HG03342 (cell line): ENCODE data around the gene CEP72.

Experiments
- ATAC-seq: cut with Tn5 transposase; IDR thresholded peaks from one replicate; pipeline ENCODE4 v1.9.1; 2021; ENCODE audit warnings: mild to moderate bottlenecking, moderate library complexity; ENCODE audit not compliant: unreplicated experiment

CEP72 gene

DNA sequence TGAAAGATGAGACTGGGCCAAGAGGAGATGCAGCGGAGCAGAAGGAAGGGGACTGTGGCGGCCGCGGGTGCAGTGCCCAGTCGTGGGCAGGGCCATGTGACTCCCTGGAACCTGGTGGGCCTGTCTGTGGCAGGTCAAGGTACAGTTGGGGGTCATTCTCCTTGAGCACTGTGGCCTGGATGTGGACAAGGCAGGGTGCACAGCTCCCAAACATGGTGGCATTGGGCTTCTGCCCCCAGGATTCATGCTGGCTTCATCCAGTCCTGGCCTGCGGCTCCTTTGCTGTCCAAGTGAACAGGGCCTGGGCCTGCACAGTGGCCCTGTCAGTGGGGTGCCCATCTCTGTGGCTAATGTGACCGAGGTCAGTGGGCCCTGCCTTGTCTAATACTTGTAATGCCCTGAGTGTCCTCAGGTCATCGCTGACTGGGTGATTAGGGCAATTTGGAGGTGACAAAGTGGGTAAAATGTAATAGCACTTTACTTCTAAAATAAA is 39.9 kb downstream of the CEP72 start:
- ATAC-seq = no peak

DNA sequence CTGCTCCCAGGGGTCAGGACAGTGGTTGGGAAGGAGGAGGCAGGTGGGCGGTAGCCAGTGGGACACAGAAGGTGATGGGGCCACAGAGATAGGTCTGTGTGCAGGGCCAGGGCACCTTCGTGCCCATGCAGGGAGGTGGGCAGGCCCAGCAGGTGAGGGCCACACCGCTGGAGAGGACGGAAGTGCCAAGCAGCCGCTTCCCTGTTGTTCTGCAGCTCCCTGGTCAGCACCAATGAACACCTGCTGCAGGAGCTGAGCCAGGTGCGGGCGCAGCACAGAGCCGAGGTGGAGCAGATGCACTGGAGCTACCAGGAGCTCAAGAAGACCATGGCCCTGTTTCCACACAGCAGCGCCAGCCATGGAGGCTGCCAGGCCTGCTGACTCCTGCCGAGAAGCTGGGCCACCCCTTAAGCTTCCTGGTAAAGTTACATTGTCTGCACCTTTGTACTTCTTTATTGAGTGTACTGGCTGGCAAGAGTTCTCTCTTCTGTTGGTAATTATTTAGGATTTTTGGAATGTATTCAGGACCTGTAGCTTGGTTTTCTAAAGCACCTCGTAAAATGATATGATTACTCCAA is 40.7 kb downstream of the CEP72 start:
- ATAC-seq = no peak

DNA sequence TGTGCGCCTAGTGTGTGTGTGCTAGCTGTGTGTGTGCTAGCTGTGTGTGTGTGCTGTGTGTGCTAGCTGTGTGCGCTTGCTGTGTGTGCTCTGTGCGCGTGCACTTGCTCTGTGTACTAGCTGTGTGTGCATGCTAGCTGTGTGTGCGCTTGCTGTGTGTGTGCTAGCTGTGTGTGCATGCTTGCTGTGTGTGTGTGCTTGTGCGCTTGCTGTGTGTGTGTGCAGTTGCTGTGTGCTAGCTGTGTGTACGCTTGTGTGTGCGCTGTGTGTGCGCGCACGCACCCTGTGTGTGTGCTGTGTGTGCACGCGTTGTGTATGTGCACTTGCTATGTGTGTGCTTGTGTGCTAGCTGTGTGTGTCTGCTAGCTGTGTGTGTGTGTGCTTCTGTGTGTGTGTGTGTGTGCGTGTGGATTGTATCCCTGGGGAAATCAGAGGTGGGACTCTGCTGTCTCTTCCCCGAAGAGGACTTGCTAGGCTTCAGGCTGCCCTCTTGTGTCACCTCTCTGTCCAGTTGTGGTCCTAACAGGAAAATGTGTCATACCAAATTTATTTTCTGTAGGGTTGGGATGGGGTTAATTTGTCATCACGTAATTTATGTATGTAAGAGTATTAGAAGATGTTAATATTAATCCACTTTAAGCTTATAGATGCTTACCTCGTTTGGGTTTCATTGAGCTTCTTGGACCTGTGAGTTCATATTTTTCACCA is 42.1 kb downstream of the CEP72 start:
- no peak for ATAC-seq

DNA sequence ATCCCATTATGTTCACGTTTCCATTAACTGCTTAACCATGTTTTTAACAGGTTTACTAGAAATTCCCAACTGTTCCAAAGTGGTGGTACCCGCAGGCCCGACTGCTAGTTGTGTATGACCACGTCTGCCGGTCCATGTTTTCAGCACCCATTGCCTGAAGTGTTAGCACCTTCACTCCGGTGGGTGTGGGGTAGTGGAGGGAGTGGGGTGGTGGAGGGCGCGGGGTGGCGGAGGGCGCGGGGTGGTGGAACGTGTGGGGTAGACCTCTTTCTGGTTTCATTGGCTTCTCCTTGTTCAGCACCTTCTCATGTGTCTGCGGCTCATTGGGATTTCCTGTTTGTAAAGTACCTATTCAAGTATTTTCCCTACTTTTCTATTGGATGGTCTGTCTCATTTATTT is 43.3 kb downstream of the CEP72 start:
- no peak for ATAC-seq

DNA sequence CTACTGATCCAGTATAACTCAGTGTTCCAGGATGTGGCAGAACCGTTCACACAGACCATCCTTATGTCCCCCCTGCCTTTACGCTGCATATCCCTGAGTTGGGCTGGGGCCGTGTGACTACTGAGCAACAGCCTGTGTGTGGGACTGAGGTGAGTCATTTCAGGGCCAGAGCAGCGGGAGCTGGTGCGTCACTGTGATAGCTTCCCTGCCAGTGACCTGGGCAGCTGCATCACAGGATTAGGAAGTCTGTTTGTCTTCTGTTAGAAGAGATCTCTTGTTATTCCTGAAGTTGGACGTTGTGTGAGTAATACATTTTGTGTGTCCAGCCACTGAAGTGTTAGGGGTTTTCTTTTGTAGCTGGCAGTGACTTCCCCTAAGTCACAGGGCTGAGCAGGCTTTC is 45.4 kb downstream of the CEP72 start:
- no peak for ATAC-seq

DNA sequence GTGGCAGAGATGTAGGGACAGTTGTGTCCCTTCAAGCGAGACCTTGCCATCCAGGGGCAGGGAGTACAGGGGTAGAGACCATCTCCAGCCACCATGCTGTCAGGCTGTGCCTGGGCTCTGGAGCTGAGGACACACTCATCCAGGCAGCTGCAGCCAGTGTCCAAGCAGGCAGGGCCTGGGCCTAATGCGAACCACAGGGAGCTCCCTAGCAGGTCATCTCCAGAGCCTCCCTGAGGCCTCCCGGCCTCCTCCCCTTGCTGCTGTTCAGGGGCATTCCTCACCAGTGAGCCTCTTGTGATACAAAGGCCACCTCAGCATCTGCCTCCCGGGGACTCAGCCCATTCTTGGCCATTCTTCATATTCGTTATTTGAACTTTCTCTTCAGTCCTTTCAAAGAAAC is 46.0 kb downstream of the CEP72 start:
- ATAC-seq = no peak

DNA sequence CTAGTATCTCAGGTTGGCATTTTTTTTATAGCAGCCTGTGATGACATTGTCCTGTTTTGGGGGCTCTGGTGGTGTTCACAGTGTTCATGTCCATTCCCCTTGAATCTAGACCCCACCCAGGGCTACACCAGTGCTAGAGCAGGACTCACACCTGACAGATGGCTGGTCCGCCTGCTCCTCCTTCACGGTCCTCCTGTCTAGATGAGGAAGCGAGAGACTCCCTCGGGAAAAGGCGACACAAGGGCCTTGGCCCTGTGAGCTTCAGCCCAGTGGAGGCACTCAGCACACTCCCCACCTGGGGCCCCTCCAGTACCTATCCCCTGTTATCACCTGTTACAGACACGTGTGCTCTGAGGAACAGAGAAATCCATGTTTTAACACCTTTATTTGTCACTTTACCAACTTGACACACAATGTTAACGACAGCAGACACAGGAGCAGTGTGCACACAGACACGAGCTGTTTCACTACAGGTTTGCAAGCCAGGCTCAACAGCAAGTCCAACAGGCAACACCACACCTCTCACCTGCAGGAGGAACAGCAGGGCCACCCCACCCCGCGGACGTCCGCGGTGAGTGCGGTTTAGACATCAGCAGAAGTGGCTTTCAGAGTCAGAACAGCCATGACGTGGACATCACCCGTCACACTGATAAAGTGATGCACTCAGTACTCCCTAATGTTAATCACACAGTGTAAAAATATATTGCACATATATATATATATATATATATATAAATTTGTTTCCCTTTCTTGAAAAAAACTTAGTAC is 47.5 kb downstream of the CEP72 start:
- ATAC-seq = no peak

DNA sequence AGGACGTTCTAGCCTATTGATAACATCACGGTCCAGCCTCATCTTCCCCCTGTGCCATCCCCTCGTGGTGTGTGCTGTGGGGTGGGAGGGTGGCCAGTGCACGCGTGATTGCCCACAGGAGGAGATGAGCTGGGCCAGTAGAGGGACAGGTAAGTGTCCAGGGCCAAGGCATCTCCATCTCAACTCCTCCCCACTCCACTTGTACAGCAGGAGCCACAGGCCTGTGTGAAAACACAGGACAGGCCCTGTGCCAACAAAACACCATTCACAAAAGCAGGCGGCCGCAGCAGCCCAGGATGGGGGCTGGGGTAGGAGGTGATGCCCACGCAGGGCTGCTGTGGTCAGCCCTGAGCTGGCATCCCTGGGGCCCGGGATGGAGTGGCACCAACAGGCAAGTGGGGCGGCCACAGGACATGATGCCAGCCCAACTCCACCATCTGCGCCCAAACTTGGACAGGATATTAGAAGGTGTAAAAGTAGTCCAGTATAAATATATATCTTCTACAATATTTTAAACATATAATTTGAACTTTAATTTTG is 48.4 kb downstream of the CEP72 start:
- no peak for ATAC-seq

DNA sequence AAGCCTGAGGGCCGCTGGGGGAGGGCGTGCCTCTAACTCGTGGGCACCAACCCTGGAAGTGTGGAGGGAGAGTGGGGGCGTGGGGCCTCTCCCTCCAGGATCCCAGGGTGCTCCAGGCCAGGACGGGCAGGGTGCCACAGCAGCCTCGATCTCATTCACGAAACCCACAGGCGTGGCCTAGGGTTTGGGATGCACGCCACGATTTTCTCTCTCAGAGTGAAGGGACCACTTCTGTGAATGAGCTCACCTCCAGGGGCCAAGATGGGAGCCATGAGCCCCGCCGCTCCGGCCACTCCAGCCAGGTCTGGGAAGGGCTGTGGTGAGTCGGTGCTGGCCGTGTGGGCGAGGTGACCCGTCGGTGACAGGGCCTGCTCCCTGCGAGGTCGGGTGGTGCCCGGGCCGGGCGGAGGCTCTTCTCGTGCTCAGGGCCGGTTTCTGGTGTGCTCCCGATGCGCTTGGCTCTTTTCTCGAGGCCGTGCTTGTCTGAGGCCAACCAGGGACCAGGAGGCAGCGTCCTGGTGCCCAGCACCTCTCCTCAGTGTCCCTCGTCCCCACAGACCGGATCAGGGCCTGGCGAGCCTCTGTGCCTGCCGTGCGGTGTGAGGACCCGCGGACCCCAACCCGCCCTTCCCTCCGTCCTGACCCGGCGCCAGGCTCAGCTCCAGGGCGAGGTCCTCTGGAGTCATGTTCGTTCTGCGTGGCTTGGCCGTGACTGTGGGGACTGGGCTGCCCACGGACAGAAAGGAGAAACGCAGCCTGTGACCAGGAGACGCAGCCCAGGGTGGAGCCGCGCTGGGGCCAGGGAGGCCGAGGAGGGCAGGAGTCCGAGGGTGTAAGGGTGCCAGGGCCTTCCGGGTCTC is 50.0 kb downstream of the CEP72 start:
- ATAC-seq = no peak

DNA sequence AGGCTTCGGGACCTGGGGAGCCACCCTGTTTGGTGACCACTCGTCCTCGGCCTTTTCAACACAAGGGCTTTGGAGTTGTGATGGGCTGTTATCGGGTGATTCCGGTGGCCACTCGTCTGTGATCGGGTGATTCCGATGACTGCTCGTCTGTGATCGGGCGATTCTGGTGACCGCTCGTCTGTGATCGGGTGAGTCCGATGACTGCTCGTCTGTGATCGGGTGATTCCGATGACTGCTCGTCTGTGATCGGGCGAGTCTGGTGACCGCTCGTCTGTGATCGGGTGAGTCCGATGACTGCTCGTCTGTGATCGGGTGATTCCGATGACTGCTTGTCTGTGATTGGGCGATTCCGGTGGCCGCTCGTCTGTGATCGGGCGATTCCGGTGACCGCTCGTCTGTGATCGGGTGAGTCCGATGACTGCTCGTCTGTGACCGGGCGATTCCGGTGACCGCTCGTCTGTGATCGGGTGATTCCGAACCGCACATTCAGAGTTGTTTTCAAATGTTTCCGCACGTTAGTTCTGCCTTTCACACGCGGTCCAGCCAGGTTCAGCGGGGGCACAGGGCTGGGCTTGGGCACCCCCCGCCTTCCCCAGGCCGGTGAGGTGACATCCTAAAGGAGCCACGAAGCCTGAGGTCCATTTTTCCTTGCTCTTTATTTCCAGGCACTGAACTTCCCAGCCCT is 50.8 kb downstream of the CEP72 start:
- ATAC-seq = no peak

DNA sequence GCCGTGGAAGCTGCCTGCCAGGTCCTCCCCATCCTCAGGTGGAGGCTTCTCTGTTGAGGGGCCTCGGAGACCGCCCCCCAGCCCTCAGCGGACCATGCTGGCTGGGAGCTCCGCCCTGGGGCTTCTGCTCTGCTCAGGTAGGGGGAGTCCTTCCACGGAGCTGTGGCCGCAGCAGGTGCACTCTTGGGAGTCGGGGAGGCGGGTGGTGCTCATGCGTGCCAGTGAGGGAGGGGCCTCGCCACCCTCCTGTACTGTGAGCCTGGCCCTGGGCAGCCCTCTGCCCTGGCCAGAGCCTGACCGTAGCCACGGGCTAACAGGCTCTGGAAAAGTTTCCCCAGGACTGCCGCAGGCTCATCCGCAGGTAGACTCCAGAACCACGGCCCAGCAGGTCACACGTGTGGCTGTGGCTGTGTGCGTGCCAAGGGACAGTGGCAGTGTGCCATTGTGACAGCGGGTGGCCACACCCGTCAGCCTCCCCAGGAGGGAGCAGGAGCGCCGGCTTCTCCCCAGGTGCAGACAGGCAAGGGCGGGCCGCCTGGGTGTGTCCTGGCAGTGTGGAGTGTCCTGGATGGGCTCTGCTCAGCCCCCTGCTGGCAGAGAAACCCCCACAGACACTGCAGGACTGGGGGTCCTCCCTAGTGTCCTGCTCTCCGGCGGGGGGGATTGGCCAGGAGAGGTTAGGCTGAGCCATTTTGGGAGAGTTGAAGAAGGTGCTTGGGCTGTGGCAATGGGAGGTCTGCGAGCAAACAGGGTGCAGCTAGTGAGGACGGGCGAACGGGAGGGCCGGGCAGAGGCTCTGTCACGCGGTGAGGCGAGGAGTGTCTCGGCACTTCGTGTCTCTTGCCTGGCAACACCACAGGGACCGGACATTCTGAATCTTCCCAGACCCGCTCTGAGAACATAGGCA is 51.5 kb downstream of the CEP72 start:
- no peak for ATAC-seq

DNA sequence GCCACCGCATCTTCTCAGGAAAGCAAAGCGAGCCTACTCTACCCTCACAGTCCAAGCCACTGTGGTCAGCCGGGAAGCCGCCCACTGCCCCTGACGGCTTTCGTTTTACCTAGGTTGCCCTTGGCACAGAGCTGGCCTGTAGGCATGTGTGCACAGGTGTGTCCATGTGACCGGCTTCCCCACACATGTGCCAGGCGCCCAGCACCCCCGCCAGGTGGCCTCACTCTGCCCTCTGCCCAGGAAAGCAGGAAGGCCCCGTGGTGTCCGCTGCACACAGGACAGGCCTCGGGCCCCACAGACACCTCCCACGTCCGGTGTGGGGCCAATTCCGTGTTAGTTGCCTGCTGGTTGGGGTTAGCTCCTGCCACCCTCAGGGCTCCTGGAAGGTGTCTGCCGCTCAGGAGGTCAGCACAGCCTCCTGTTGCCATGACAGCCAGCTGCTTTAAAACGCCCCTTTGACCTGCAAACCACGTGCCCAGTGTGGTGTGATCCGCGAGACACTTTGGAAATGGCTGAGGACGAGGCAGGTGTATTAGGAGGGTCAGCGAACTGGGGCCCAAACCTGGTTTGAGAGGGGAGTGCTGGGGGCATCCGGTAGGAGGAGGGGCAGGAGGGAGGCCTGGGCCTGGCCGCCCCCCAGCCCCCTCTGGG is 52.3 kb downstream of the CEP72 start:
- no peak for ATAC-seq

DNA sequence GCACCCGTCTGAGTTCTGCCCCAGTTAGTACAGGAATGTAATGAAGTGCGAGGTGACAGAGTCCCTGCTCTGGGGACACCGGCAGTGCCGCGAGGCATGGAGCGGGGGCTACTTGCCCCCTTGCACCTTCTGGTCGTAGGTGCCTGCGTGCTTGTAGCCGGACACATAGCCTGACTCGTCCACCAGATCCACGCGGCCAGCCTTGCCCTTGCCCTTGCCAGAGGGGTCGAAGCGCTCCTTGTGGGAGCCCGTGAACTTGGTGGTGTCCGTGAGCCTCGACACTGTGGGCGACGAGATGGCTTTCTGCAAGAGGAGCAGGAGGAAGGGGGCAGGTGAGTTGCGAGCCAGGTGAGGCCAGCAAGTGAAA is 52.8 kb downstream of the CEP72 start:
- ATAC-seq = no peak

DNA sequence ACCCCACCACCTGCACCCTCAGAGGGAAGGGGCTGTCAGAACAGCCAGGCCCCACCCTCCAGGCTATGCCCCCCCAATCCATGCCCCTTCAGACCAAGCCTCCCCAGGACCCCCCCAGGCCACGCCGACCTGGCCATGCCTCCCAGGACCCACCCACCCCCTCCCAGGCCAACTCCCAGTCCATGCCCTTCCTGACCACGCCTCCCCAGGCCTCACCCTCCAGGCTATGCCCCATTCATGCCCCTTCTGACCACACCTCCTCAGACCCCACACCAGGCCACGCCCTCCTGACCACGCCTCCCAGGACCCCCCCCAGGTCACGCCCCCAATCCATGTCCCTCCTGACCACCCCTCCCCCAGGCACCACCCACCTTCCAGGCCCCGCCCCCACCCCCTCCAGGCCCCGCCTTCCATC is 53.4 kb downstream of the CEP72 start:
- ATAC-seq = no peak

DNA sequence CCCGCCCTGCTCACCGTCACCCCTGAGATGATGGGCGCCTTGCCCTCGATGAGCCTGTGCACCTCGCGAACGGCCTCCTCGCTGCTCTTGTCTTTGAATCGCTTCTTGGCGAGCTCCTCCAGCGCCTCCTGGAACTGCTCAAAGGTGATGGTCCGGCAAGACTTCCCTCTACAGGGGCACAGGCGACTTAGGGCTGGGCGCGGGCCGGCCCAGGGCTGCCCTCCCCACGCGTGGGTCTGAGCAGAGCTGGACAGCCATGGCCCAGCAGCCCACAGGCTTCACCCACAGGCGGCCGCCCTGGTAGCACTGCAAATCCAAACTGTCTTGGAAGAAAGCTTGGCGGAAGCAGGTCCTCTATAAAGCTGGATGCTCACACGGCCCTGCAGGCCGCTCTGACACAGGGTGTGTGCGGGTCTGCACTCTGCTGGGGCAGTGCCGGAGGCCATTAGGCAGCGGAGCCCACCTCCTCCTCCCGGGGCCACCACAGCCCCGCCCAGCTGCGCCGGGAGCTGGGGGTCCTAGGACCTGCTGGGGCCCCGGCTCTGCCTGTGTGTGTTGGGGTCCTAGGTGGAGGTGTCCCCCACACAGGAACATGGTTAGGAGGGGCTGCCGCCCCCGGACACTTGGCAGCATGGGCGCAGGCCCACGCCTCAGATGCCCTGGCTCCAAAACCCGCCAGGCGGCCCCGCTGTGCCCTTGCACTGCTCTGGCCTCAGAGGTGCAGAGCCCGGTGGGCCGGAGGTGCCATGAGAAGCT is 54.0 kb downstream of the CEP72 start:
- ATAC-seq = no peak

DNA sequence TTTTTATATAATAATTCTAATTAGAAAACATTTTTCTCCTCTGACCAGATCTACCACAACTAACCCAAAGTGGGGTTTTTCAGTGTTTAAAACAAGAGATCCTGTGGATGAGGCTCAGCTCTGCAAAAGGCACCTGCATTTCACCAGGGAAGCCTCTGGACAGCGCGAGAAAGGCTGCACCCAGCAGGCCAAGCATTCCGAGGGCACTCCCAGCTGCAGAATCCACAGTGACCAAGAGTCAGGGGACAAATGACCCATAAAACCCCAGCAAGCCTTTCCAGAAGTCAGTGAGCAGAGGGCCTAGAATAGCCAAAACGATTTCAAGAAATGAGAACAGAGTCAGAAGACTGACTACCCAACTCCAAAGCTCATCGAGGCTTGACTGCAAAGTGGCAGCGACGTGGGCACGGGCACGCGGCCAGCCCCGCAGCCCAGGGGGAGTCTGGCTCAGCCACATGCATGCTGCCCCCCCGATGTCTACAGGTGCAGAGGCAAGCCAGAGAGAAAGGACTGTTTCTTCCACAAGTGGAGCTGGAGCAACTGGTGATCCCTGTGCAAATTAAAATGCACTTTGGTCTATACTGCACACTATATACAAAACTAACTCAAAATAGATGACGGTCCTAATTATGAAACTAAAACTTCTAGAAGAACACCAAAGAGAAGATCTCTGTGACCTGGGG is 54.8 kb downstream of the CEP72 start:
- no peak for ATAC-seq

DNA sequence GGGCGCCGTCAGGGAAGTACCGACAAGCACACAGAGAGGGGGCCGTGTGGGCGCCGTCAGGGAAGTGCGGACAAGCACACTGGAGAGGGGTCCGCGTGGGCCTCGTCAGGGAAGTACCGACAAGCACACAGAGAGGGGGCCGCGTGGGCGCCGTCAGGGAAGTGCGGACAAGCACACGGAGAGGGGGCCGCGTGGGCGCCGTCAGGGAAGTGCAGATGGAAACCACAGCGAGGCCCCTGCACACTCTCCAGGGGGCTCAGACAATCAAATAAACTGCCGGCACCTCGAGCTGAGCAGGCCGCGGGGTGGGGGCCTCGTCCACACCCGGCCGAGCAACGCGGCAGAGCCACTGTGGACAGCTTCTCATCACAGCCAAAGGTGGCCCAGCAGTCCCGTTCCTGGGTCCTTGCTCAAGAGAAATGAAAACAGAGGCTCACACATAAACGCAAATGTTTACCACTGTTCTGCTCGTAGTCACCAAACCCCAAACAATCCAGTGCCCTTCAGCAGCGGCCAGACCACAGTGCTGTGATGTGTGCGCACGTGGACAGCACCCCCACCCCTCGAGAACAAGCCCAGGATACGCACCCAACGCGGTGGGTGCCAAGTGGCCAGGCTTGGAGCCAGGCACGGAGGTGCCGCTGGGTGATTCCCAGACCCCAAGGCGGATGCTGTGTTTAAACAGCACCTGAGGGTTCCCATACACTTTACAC is 56.3 kb downstream of the CEP72 start:
- no peak for ATAC-seq
